Upper lobe of left lung (tissue), 6 donors: ENCODE results near the gene ANKS1B. TPM values are rescaled to one million over a fixed set of nuclear protein-coding genes. Genes with fewer than 3 reads are reported as not detected.

Experiments used
- ATAC-seq, 2 donors: fragments of 200-7000 bp; cut with Tn5 transposase; one replicate each; pipeline ENCODE4 v1.9.1; 2022; ENCODE audit warnings: mild to moderate bottlenecking in 2 of 2, moderate library complexity in 2 of 2; ENCODE audit not compliant: low FRiP score in 2 of 2
- DNase-seq, 2 donors: peaks; one replicate each; pipeline ENCODE4 v3.0.0-alpha.2; 2019 to 2020
- H3K27ac ChIP-seq, 4 donors: fragments of 200-600 bp; sonication (generic); one replicate each; pipeline ENCODE4 v1.5.1; 2016 to 2019
- H3K27me3 ChIP-seq, 4 donors: fragments of 200-600 bp; sonication (generic); one replicate each; pipeline ENCODE4 v1.5.1; 2017 to 2019
- H3K36me3 ChIP-seq, 4 donors: fragments of 200-600 bp; sonication (generic); one replicate each; pipeline ENCODE4 v1.5.1; 2016 to 2019
- H3K4me1 ChIP-seq, 4 donors: fragments of 200-600 bp; sonication (generic); one replicate each; pipeline ENCODE4 v1.5.1; 2018 to 2019
- H3K4me3 ChIP-seq, 4 donors: fragments of 200-600 bp; sonication (generic); one replicate each; pipeline ENCODE4 v1.5.1; 2017 to 2019; ENCODE audit warnings: mild to moderate bottlenecking in 2 of 4, moderate library complexity in 1 of 4
- H3K9me3 ChIP-seq, 4 donors: fragments of 200-600 bp; sonication (generic); one replicate each; pipeline ENCODE4 v1.5.1; 2018 to 2019
- EP300 ChIP-seq, 4 donors: sonication (generic); formaldehyde crosslinking; IDR thresholded peaks; one replicate each; pipeline ENCODE4 v1.5.1; 2017; ENCODE audit warnings: antibody characterized with exemption in 4 of 4, control low read depth in 2 of 4
- POLR2A ChIP-seq, 4 donors: fragments of 450-650 bp; IDR thresholded peaks; one replicate each; pipeline ENCODE4 v1.5.1; 2016 to 2017; ENCODE audit warnings: antibody characterized with exemption in 4 of 4, mild to moderate bottlenecking in 2 of 4
- POLR2AphosphoS5 ChIP-seq, 2 donors: sonication (generic); formaldehyde crosslinking; IDR thresholded peaks; one replicate each; pipeline ENCODE4 v1.5.1; 2017; ENCODE audit warnings: antibody characterized with exemption in 2 of 2
- WGBS, 2 donors: methylation state at CpG; one replicate each; pipeline ENCODE4 v1.1.5; 2017 to 2018; 5-methylcytosine and 5-hydroxymethylcytosine counted together
- total RNA-seq, 6 donors: library from RNA; depleted of rRNA in 4 of 6; stranded (reverse); fragments of >200 nt in 4 of 6; gene quantifications; one replicate each; pipeline versions ENCODE4 v1.1.0 to v1.2.1, GENCODE V29; 2016 to 2021
- TF ChIP-seq, protein P1 (sequence below), 6 experiments: fragments of 450-650 bp in 4 of 6; fragments of 200-600 bp in 2 of 6; sonication (generic) in 2 of 6; IDR thresholded peaks; one replicate each; pipeline ENCODE4 v1.5.1; 2016 to 2019; ENCODE audit warnings: antibody characterized with exemption in 6 of 6
- donor health status: DM: no; HTN: no; CAD: no; lungs with moderate emphysema.
- donor health status: DM: no; HTN: yes; CAD: no; lungs with severe emphysema.

ANKS1B gene
- total RNA-seq, 6 donors from 2014 or later = 5.1 to 23.7 (median 7.2) TPM

DNA sequence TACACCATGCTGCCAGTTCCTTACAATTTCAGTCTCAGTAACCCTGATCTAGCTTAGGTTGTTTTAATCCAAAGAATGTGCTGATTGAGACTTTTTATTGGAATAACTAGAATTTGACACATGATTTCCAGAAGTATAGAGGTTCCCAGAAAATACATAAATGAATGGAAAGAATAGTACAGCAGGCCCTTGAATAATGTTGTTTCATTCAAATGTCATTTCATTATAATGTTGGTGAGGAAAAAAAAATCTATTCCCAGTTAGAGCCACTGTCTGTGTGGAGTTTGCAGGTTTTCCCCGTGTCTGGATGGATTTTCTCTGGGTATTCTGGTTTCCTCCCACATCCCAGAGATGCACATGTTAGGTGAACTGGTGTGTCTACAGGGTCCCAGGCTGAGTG lies 610.7 kb downstream of the ANKS1B start:
- WGBS, 2 donors = 48 to 86% methylated on average over 1 of the region's 1 CpG
- no peak for TF ChIP-seq POLR2AphosphoS5 (IDR thresholded peaks at IDR 0.05)
- TF ChIP-seq, protein P1, sequence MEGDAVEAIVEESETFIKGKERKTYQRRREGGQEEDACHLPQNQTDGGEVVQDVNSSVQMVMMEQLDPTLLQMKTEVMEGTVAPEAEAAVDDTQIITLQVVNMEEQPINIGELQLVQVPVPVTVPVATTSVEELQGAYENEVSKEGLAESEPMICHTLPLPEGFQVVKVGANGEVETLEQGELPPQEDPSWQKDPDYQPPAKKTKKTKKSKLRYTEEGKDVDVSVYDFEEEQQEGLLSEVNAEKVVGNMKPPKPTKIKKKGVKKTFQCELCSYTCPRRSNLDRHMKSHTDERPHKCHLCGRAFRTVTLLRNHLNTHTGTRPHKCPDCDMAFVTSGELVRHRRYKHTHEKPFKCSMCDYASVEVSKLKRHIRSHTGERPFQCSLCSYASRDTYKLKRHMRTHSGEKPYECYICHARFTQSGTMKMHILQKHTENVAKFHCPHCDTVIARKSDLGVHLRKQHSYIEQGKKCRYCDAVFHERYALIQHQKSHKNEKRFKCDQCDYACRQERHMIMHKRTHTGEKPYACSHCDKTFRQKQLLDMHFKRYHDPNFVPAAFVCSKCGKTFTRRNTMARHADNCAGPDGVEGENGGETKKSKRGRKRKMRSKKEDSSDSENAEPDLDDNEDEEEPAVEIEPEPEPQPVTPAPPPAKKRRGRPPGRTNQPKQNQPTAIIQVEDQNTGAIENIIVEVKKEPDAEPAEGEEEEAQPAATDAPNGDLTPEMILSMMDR (IDR thresholded peaks at IDR 0.05) = no peak
- no peak for TF ChIP-seq POLR2A (IDR thresholded peaks at IDR 0.05)
- no peak for TF ChIP-seq EP300 (IDR thresholded peaks at IDR 0.05)
- Histone ChIP-seq H3K27ac (no peak overlapping the region), H3K36me3 (no peaks in the 10 kb centered on the region), H3K27me3 (no peaks in the 10 kb centered on the region), H3K9me3 (no peaks in the 10 kb centered on the region), H3K4me3 (no peak overlapping the region), H3K4me1 (no peaks in the 10 kb centered on the region)
- no peak for ATAC-seq
- DNase-seq = no peak

DNA sequence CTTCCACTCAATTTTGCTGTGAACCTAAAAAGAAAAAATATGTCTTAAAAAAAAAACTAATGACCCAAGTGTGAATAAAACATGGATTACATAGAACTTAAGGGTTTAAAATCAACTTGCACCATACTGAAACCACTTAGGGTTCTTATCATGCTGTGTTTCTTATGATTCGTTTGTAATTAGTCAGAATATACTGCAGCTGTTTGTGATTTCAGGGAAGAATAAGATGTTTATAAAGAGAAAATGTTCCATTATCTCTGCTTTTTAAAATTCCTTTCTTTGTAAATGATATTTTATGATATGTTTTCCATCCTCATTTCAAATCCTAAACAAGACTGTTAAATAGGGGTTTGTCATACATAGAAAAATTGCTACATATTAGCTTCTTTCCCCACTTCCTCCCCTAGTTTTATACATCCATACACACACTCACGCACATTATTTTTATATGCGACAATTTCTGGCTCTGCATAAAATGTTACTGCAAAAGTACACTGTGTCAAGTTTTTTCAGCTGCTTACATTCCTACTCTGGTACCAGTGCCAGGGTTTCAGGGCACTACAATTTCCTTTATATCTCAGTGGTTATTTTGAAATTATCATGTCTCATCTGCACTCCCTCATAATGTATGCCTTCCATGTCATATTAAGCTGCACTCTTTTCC lies 612.3 kb downstream of the ANKS1B start:
- no peak overlapping the region for H3K4me3 ChIP-seq
- DNase-seq (no peak), ATAC-seq (no peak)
- H3K36me3 ChIP-seq = no peaks in the 10 kb centered on the region
- TF ChIP-seq POLR2A (IDR thresholded peaks at IDR 0.05) (no peak), POLR2AphosphoS5 (IDR thresholded peaks at IDR 0.05) (no peak), EP300 (IDR thresholded peaks at IDR 0.05) (no peak)
- TF ChIP-seq, protein P1 (IDR thresholded peaks at IDR 0.05) = no peak
- H3K27ac ChIP-seq = no peak overlapping the region
- no peaks in the 10 kb centered on the region for H3K9me3 ChIP-seq
- 51 to 58% methylated on average over 3 of the region's 3 CpGs for WGBS, 2 donors
- H3K27me3 ChIP-seq = no peaks in the 10 kb centered on the region
- H3K4me1 ChIP-seq = no peaks in the 10 kb centered on the region

DNA sequence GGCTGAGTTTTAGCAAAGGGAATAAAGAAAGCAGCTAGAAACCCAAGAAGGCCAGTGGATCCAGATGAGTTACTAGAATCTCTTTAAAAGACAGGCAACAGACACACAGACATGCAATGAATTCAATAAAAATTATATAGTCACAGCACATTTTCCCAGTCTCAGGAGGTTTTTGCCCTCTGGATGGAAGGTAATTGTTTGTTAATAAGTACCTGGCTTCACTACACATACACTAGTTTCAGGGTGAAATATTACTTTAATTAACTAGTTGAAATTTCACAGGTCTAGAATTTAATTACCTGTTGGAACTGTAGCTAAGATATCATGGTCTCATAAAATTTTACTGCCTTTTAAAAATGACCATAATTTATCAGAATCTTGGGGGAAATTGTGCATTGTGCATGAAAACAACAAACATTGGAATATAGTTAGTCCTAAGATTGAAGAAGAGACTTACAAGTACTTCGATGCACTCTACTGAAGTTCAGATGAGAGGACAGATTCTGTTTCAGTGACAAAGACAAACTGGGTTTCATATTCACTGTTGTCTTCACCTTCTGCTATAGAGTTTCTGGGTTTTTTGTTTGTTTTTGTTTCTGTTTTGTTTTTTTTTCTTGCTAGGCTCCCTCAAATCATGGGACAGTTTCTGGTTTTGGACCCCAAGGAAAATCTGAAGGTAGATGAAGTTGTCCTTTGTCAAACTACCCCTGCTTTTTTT lies 614.2 kb downstream of the ANKS1B start:
- WGBS, 2 donors = 88 to 92% methylated on average over 1 of the region's 1 CpG
- no peaks in the 10 kb centered on the region for H3K9me3 ChIP-seq
- H3K4me1 ChIP-seq = no peaks in the 10 kb centered on the region
- H3K27ac ChIP-seq = no peak overlapping the region
- TF ChIP-seq POLR2AphosphoS5 (IDR thresholded peaks at IDR 0.05) (no peak), POLR2A (IDR thresholded peaks at IDR 0.05) (no peak), EP300 (IDR thresholded peaks at IDR 0.05) (no peak)
- TF ChIP-seq, protein P1 (IDR thresholded peaks at IDR 0.05) = no peak
- H3K27me3 ChIP-seq = no peaks in the 10 kb centered on the region
- no peaks in the 10 kb centered on the region for H3K36me3 ChIP-seq
- no peak overlapping the region for H3K4me3 ChIP-seq
- no peak for DNase-seq
- ATAC-seq = no peak

DNA sequence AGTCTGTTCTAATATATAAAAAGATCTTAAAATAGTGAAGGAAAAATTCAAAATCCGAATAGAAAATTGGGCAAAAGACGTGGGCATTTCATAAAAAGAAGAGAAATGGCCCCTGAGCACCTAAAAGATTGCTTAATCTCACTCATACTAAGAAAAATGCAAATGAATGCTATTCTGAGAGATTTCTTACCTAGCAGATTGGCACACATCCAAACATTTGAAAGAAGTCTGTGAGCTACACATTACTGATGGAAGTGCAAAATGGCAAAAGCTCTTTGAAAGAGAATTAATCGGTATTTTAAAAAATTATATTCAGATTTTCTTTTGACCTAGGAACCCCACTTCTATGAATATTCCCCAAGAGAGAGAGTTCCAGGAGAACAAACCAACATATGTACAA lies 617.6 kb downstream of the ANKS1B start:
- Histone ChIP-seq H3K27ac (no peak overlapping the region), H3K27me3 (no peaks in the 10 kb centered on the region), H3K4me3 (no peak overlapping the region), H3K9me3 (no peaks in the 10 kb centered on the region), H3K4me1 (no peaks in the 10 kb centered on the region), H3K36me3 (no peaks in the 10 kb centered on the region)
- WGBS, 2 donors = 79 to 89% methylated on average over 3 of the region's 3 CpGs
- TF ChIP-seq EP300 (IDR thresholded peaks at IDR 0.05) (no peak), POLR2AphosphoS5 (IDR thresholded peaks at IDR 0.05) (no peak), POLR2A (IDR thresholded peaks at IDR 0.05) (no peak)
- TF ChIP-seq, protein P1 (IDR thresholded peaks at IDR 0.05) = no peak
- ATAC-seq = no peak
- DNase-seq = no peak
